ENCODE data around the gene SNX15. TPM values are rescaled to one million over a fixed set of nuclear protein-coding genes. Genes with fewer than 3 reads are reported as not detected.
A peak's percentile ranks its signal among the peaks of the same experiment; 100 is the strongest.

SNX15 gene
- polyA plus RNA-seq, 1 experiment = 8.0 TPM

- DNase-seq (ENCODE audit: low read depth, low spot score) = no peak
- ChIA-PET CTCF (interaction anchor here (0.7 kb wide), 1 partner anchor 19 kb away, joined by 3 read pairs; no protein-coding TSS in a partner anchor), POLR2A (no interaction called here)
Observed at GRCh38 chr11:65058419-65059054, 31.3 kb downstream of the SNX15 start, which contains the start of gene NAALADL1. TSS of gene NAALADL1 (minus strand) at chr11:65058553. CDS start at chr11:65058521, 32 bp downstream.

DNA sequence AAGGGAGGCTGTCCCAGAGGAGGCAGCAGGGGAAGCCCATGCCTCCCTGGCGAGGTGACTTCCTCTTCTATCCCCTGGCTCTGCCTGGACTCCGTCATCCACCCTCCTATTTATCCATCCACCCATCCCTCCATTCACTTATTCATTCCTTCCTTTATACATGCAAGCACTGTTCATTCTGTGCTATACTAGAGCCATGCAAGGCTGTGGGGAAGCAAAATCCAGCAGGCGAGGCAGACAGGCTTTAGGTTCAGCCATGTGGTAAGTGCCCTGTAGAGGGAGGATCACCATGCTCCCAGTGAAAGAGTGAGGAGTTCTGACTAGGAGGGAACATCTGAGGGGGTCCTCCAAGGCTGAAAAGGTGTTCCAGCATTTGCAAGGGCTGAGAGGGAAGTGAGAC is 32.3 kb downstream of the SNX15 start:
- H3K27ac ChIP-seq (ENCODE audit: low read depth, low read length) = no peak overlapping the region
- H3K9me3 ChIP-seq (ENCODE audit: control insufficient read depth, insufficient read depth, low read length) = no peaks in the 10 kb centered on the region; the same call in 1 of the 2 replicates
- ChIA-PET CTCF (no interaction called here), POLR2A (no interaction called here)
- DNase-seq (ENCODE audit: low read depth, low spot score) = no peak
- H3K4me3 ChIP-seq (ENCODE audit: low read depth, low read length) = no peak overlapping the region
- TF ChIP-seq, protein P1, sequence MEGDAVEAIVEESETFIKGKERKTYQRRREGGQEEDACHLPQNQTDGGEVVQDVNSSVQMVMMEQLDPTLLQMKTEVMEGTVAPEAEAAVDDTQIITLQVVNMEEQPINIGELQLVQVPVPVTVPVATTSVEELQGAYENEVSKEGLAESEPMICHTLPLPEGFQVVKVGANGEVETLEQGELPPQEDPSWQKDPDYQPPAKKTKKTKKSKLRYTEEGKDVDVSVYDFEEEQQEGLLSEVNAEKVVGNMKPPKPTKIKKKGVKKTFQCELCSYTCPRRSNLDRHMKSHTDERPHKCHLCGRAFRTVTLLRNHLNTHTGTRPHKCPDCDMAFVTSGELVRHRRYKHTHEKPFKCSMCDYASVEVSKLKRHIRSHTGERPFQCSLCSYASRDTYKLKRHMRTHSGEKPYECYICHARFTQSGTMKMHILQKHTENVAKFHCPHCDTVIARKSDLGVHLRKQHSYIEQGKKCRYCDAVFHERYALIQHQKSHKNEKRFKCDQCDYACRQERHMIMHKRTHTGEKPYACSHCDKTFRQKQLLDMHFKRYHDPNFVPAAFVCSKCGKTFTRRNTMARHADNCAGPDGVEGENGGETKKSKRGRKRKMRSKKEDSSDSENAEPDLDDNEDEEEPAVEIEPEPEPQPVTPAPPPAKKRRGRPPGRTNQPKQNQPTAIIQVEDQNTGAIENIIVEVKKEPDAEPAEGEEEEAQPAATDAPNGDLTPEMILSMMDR (IDR thresholded peaks at IDR 0.05; ENCODE audit: low read depth, low read length) = no peak
- H3K27me3 ChIP-seq (ENCODE audit: control insufficient read depth, insufficient read depth, low read length) = peaks cover 6% of the 10 kb centered on the region

More at GRCh38 chr11:65058419-65059054, 31.3 kb downstream of the SNX15 start, which contains the start of gene NAALADL1:
- Histone ChIP-seq H3K9me3 (ENCODE audit: control insufficient read depth, insufficient read depth, low read length) (no peaks in the 10 kb centered on the region; the same call in 1 of the 2 replicates), H3K27ac (ENCODE audit: low read depth, low read length) (no peak within 1 kb of the TSS), H3K4me3 (ENCODE audit: low read depth, low read length) (no peak within 1 kb of the TSS), H3K27me3 (ENCODE audit: control insufficient read depth, insufficient read depth, low read length) (peaks cover 7% of the 10 kb centered on the region)
- TF ChIP-seq, protein P1 (IDR thresholded peaks at IDR 0.05; ENCODE audit: low read depth, low read length) = no peak

DNA sequence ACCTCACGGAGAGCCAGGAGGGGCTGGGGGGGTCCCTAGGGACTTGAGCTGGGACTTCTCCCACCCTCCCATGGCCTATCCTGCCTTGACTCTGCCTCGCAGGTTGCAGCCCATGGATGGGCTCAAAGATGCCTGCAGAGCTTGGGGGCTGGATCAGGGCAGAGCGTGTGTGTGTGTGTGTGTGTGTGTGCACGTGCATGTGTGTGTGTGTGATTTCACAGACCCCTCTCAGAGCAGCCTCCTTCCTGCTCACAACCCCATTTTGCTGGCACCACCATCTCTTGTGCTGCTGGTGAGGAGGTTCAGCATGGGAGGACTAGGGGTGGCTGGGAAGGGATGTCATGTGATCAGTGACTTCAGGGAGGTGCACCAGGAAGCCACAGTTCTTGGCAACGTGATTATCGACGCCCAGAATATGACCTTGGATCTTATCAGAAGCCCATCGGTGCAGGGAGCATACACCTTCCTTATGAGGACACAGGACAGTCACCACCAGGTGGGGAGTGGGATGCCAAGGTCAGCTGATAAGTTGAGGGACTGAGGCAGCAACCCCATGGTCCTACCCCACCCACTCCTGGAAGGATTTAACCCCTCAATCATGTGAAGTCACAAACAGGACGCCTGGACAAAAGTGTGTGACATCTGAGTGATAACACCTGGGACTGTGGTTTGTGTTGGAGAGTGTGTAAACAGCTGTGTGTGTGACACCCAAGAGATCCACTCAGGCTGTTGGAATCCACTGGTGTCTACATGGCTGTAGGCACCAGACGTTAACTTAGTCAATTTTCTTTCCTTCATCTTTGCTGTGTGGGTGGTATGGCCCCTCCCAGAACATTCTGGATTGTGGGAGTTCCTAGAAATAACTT is 33.0 kb downstream of the SNX15 start:
- Histone ChIP-seq H3K27me3 (ENCODE audit: control insufficient read depth, insufficient read depth, low read length) (peaks cover 2% of the 10 kb centered on the region), H3K4me3 (ENCODE audit: low read depth, low read length) (no peak overlapping the region), H3K9me3 (ENCODE audit: control insufficient read depth, insufficient read depth, low read length) (no peaks in the 10 kb centered on the region; the same call in 1 of the 2 replicates), H3K27ac (ENCODE audit: low read depth, low read length) (no peak overlapping the region)
- no peak for DNase-seq (ENCODE audit: low read depth, low spot score)
- CTCF ChIA-PET = no interaction called here
- TF ChIP-seq, protein P1 (IDR thresholded peaks at IDR 0.05; ENCODE audit: low read depth, low read length) = no peak
- POLR2A ChIA-PET = no interaction called here

GRCh38 chr11:65060913-65061408 is 33.7 kb downstream of the SNX15 start:
- ChIA-PET CTCF (no interaction called here), POLR2A (no interaction called here)
- no peak for DNase-seq (ENCODE audit: low read depth, low spot score)

More at GRCh38 chr11:65060913-65061408, 33.7 kb downstream of the SNX15 start:
- Histone ChIP-seq H3K27me3 (ENCODE audit: control insufficient read depth, insufficient read depth, low read length) (peaks cover 2% of the 10 kb centered on the region), H3K9me3 (ENCODE audit: control insufficient read depth, insufficient read depth, low read length) (no peaks in the 10 kb centered on the region; the same call in 1 of the 2 replicates), H3K27ac (ENCODE audit: low read depth, low read length) (no peak overlapping the region), H3K4me3 (ENCODE audit: low read depth, low read length) (no peak overlapping the region)
- TF ChIP-seq, protein P1 (IDR thresholded peaks at IDR 0.05; ENCODE audit: low read depth, low read length) = peak; percentile 34

Data from AG04450 (cell line).